IPS-18c (cell line): ENCODE measurements around the gene FAM184A.

ENCODE experiments used
- H3K4me3 ChIP-seq: 2 replicates; pipeline ENCODE4 v1.7.0; 2013; ENCODE audit warnings: low read depth, mild to moderate bottlenecking, low read length, moderate library complexity; ENCODE audit not compliant: insufficient read depth
- H3K9me3 ChIP-seq: one replicate; pipeline ENCODE4 v1.6.1; 2013; ENCODE audit warnings: mild to moderate bottlenecking, low read length, moderate library complexity; ENCODE audit not compliant: control insufficient read depth, insufficient read depth

Gene FAM184A

DNA sequence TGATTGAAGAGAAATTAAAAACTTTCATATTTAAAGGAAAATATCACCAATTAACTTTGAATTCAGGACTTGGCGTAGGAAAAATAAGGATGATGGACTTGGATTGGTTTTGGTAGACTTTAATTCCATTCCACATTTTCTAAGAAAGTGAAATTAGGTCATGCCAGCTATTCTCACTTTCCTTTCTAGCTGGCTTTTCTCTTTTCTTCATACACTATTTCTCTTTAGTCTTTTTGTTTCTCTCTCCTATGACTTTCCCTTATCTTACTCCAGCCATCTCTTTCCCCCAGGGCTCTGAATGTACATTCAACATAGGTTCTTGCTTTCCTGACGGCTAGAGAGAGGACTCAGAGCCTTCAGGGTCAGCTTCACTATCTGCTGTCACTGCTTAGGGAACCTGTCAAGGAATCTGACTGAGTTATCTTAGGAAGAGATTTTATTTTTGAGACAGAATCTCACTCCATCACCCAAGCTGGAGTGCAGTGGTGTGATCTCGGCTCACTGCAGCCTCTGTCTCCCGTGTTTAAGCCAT lies 82.1 kb downstream of the FAM184A start:
- Histone ChIP-seq H3K9me3 (no peaks in the 10 kb centered on the region), H3K4me3 (no peak overlapping the region)

DNA sequence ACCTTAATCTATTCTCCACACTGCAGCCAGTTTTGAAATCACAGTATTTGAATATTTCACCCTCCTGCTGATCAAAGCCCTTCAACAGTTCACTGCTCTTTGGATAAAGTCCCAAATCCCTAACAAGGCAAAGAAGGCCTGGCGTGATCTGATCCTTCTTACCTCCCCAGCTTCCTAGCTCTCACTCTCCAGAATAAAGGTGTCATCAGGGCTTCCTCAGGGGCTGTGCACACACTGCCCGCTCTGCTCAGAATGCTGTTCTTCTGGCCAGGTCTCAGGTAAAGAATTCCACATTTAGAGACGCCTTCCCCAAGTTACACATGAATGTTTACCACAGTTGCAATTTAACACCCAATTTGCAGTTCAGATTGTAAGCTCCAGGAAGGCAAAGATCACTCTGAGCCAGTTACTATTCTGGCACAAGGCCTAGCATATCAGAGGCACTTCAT lies 84.6 kb downstream of the FAM184A start:
- Histone ChIP-seq H3K4me3 (no peak overlapping the region), H3K9me3 (no peaks in the 10 kb centered on the region)

DNA sequence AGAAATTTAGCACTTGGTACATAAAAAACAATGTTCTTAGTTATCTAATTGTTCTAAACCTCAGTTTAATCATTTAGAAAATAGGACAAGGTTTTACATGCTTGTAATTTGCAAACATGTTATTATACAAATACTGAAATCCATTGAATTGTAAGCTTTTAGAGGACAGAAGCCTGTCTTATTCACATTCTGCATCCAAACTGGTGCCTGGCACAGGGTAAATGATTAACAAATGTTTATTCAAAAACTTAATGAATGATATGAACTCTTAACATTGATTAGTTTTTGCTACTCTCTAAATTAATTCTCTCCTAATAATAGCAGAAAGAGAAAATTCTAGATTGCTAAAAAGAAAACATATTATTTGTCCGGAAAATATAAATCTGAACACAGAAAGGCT lies 85.1 kb downstream of the FAM184A start:
- Histone ChIP-seq H3K9me3 (no peaks in the 10 kb centered on the region), H3K4me3 (no peak overlapping the region)

DNA sequence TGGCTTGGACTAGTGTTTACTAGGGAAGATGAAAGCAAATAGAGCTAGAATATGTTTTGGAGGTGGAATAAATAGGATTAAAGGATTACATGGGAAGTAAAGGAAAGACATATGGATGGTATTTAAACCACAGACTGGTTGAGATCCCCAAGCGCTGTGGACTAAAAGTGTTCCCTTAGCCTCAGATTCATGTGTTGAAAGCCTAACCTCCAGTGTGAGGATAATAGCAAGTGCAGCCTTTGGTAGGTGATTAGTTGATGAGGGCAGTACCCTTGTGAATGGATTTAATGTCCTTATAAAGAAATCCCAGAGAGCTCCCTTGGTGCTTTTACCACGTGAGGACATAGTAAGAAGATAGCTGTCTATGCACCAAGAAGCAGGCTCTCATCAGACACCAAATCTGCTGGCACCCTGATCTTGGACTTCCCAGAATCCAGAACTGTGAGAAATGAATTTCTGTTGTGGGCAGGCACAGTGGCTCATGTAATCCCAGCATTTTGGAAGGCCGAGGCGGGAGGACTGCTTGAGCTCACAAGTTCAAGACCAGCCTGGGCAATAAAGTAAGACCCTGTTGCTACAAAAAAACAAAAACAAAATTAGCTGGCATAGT lies 86.2 kb downstream of the FAM184A start:
- Histone ChIP-seq H3K9me3 (no peaks in the 10 kb centered on the region), H3K4me3 (no peak overlapping the region)

DNA sequence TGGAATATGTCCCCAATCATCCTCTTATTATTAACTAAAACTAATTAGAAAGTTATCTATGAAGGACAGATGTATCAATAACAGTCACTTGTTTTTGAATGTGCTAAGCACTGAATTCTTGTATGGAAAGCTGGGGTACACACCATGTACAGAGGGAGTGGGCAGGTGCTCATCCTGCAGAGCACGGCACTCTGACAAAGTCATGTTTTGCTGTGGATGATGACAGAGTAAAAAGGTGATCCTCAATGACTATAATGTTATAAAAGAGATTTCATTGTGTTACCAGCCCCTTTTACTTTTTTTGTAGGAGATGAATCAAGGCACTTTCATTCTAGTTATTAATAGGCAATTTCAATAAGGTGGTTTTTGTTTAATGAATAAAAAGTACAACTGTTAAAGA lies 92.2 kb downstream of the FAM184A start:
- Histone ChIP-seq H3K4me3 (no peak overlapping the region), H3K9me3 (no peaks in the 10 kb centered on the region)

DNA sequence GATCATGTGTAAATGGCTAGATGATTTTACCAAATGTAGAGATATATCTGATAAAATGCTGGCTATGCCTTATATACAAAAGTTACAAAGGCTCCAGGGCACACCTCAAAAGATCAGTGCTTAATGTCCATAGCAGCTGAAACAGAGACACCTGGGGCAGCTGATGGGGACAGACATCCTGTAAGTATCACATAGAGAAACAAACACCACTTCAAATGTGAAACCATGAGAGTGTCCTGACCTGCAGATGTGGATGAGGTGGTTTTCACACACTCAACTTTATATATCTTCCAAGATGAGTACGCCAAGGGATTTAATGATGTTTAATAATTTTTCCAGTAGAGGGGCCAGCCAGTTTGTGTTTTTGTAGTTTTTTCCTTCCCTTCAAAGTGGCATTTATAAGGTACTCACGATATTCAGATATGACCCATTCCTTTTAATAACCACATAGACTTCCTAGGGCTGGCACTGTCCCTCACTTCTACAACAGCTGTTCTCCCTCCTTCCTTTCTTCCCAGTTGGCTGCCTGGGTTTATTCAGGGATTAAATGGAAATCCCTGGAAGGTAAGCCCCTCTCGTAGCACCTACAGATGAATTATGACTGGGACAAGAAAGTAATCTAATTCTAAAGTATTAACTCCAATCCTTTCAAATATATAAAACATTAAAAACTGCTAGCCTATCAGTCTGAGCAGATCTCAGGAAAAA lies 93.2 kb downstream of the FAM184A start:
- H3K4me3 ChIP-seq: no peak overlapping the region
- H3K9me3 ChIP-seq: no peaks in the 10 kb centered on the region

DNA sequence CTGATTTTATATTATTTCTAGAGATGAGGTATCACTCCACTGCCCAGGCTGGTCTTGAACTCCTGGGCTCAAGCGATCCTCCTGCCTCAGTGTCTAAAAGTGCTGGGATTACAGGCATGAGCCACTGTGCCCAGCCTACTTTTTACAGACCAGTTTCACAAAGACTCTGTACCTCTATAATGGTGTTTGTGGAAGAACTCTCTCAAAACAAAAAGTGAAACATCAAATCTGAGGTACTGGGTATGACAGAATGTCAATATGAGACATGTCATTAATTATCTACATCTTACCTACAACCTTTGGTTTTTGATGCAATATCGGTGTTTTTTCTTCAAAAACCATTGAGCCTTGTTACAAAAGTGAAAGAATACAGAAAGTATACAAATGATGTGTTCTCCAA lies 94.1 kb downstream of the FAM184A start:
- no peaks in the 10 kb centered on the region for H3K9me3 ChIP-seq
- H3K4me3 ChIP-seq: no peak overlapping the region

DNA sequence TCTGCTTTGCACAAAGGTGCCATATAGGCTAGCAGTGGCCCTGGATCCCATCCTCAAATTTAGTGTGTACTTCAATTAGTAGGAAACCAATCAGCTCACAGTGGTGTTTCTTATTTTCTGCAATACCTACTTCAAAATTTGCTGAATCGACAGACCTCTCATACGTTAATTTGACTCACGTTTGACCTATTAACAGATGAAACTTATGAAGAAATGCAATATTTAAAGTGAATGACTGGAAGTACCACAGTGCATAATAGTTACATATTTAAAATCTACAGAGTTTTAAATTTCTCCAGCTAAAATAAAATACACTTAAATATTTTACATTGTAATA lies 95.9 kb downstream of the FAM184A start:
- H3K4me3 ChIP-seq: no peak overlapping the region
- H3K9me3 ChIP-seq: no peaks in the 10 kb centered on the region

DNA sequence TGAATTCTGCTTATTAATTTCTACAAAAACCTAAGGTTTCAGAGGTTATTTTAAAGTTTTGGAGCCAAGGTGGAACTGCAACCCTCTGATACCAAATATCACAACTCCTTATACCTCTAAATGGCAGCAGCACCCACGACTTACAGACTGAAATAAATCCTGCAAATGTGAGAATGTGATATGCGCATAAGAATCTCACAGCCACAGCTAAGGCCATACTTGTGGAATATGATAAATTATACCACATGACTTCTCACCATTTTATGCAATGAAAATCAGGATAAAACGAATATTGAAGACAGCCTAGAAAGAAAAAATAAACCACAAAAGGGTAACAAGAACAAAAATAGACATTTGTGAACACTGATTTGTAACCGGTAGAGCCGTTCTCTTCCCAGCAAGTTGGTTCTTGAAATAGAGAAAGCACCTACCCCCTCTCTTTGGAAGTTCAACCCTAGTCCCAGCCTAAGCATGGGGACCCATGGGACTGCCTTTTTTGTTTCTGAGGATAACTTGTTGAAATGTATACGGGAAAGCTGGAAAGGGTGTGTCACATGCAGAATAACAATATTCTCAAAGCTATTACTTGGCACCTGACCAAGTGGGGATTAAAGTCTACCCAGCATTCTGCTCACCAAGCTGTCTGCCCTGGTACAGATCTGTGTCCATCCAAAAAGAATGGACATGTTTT lies 96.4 kb downstream of the FAM184A start:
- Histone ChIP-seq H3K9me3 (no peaks in the 10 kb centered on the region), H3K4me3 (no peak overlapping the region)

DNA sequence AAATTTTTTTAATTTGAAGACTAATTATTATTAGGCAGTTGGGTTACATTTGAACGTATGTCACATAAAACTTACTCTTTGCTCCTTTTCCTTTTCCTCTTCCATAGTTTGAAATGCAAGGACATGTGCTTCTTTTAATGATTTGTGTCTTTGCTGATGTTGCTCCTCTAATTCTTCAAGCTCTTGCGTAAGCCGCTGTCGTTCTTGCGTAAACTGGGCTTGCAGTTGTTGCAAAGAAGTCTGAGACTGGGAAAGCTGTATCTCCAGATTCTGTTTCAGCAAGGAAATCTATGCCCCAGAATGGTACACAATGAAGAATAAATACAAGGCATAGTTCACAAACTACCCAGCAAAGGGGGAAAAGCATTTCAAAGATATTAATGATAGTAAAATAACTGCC lies 98.4 kb downstream of the FAM184A start:
- no peaks in the 10 kb centered on the region for H3K9me3 ChIP-seq
- H3K4me3 ChIP-seq: no peak overlapping the region

DNA sequence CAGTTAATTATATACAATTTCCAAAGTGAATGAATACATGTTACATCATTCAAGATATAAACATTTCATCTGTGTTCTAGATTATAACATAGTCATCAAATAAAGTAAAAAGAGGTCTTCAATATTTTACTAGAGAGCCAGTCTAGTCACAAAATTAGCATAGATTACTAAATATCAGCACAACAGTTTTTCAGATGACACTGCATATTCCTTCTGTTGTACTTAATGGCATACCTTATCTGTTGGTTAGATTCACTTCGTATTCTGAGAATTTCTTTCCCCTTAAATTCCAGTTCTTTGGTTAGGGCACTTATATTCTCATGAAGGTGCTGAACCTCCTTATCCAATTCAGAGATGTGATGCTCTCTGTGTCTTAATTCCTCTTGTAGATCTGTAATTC lies 103.7 kb downstream of the FAM184A start:
- no peaks in the 10 kb centered on the region for H3K9me3 ChIP-seq
- no peak overlapping the region for H3K4me3 ChIP-seq

DNA sequence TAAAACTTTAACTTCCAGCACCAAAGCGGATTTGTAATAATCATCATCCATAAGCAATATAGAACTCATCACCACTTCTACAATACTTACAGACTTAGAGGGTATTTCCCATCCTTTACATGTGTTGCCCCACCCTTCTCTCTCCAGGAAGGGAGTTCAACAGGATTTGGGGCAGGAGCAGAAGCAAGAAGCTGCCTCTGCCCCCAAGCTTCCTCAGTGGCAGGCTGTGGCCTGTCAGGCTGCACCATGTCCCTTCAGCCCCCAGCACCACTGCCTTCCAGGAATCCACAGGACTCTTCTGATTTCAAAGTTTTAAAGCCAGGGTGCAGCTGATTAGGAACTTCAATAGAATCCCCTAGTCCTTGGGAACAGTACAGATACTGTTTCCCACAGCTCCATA lies 106.8 kb downstream of the FAM184A start:
- H3K9me3 ChIP-seq: no peaks in the 10 kb centered on the region
- H3K4me3 ChIP-seq: no peak overlapping the region

DNA sequence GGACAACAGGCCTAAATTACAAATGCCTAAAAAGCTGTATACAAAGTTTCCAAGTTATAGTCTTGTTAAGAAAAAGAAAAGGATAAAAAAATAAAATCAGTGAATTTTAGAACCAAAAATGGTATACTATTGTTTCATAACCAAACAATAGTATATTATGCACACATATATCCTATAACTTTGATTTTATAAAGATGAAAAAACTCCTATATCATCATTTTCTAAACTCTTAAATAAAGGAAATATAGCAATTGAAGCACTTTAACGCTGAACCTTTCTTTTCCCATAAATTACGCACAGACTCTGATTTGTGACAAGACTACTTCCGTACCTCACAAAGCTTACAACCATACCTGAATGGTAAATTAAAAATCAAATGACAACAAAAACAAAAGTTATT lies 107.6 kb downstream of the FAM184A start:
- Histone ChIP-seq H3K9me3 (no peaks in the 10 kb centered on the region), H3K4me3 (no peak overlapping the region)

DNA sequence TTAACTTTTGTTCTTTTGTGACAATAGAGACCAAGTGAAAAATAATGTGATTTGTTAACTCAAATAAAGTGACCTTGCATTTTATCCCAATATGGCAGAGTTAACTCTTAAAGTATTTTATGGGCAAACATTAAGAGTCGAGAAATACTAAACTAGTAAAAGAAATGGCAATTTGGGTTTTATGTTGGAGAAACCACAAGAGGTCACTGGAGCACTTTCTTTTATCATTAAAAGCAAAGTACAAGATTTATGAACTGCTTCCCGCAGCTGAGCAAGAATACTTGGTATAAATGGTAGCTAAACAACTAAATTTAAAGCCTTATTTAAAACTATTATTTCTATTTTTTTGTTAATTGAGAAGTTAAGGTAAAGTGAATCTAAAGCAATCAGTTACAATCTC lies 110.0 kb downstream of the FAM184A start:
- no peaks in the 10 kb centered on the region for H3K9me3 ChIP-seq
- no peak overlapping the region for H3K4me3 ChIP-seq

DNA sequence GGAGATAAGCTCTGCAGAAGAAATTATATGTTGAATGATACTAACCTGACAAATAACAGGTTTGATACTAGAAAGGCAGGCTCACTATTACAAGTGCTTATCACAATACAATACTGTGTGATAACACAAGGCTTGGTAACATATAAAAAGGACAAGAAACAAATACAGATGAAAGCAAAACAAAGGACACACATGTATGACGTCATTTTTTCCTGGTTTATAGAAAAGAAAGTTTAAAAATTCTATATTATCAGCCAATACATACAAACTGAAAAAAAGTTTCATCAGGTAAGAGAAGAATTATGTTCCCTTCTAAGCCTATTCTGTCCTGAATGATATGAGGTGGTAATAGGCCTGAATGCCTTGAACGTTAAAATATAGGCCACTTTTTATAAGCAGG lies 111.2 kb downstream of the FAM184A start:
- Histone ChIP-seq H3K4me3 (no peak overlapping the region), H3K9me3 (no peaks in the 10 kb centered on the region)

DNA sequence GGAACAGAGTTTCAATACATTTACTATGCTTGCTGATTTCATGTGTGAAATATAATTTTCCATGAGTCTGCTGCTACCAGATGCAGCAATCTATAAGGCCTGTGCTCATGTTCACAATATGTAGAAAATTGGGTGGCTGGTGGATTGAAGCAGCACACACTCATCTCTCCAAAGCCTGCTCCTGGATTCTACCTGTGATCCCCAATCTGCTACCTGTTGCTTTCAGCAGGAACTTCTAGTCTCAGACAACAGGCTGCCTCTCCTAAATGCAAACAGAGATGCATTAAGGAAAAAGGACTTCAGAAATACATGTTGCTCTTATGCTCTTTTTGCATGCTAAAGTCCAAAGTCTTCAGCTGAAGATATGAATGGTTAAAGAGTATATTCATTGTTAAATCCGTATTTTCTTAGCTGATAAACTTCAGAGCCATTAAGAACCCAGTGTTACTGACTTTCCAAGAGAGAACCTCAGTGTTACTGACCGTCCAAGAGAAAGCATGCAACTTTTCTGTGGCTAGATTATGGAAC lies 112.6 kb downstream of the FAM184A start:
- Histone ChIP-seq H3K4me3 (no peak overlapping the region), H3K9me3 (no peaks in the 10 kb centered on the region)

DNA sequence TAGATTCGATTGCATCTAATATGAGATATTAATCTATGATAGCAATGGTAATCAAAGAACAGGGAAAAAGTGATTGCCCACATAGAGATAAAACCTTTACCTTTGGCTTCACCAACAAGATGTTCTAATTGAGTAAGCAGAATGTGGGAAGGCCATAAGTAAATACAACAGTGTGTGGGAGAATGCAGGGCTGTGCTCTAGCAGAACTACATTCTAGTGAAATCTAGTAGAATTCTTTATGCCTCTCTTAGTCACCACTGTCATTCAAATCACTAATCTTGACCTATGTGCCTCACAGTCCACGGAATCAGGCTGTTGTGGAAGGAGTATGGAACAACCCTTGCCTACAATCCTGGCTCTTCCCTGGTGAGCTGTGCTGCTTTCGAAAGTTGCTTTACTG lies 113.1 kb downstream of the FAM184A start:
- Histone ChIP-seq H3K4me3 (no peak overlapping the region), H3K9me3 (no peaks in the 10 kb centered on the region)

DNA sequence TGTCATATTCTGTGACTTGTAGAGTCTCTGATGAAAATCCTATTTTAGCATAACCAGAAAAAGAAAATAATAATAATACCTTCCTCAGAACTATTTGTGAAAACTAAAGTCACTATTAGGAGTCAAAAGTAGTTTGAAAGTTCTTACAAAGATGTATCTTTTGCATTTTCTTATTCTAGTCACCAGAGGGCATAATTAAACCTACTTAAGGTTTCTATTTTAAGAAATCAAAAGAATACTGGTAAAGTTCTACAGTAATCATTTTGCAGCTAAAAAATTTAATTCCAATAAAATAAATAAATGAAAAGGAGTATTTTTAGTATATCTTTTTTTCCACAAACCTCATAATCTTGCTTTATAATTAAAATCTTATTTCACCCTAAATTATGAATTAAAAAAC lies 115.5 kb downstream of the FAM184A start:
- H3K4me3 ChIP-seq: no peak overlapping the region
- H3K9me3 ChIP-seq: no peaks in the 10 kb centered on the region
